GM23338 (cell line): ENCODE data around the gene ZNF516. TPM values are rescaled to one million over a fixed set of nuclear protein-coding genes. Genes with fewer than 3 reads are reported as not detected.

Experiments
- ATAC-seq: fragments of 200-7000 bp; cut with Tn5 transposase; 3 replicates; pipeline ENCODE4 v1.9.1; 2020
- DNase-seq: peaks from one replicate; pipeline ENCODE4 v3.0.0-alpha.2; 2015; ENCODE audit warnings: low spot score
- H2AFZ ChIP-seq: fragments of 200-600 bp; sonication (generic); 2 replicates; pipeline ENCODE4 v1.8.0; 2016; ENCODE audit warnings: antibody characterized with exemption, mild to moderate bottlenecking, moderate library complexity
- H3F3A ChIP-seq: fragments of 200-600 bp; sonication (generic); replicated peaks from 2 replicates; pipeline ENCODE4 v1.8.0; 2017; ENCODE audit warnings: antibody characterized with exemption, mixed run types, low read depth
- H3K27ac ChIP-seq: fragments of 200-600 bp; sonication (generic); 2 replicates; pipeline ENCODE4 v1.6.1; 2016; ENCODE audit warnings: low read depth
- H3K27me3 ChIP-seq: fragments of 200-600 bp; sonication (generic); 2 replicates; pipeline ENCODE4 v1.8.0; 2016; ENCODE audit warnings: mild to moderate bottlenecking, mixed run types, moderate library complexity; ENCODE audit not compliant: insufficient read depth
- H3K36me3 ChIP-seq: fragments of 200-600 bp; sonication (generic); 2 replicates; pipeline ENCODE4 v1.8.0; 2016; ENCODE audit warnings: mild to moderate bottlenecking; ENCODE audit not compliant: insufficient read depth
- H3K4me1 ChIP-seq: fragments of 200-600 bp; sonication (generic); 2 replicates; pipeline ENCODE4 v1.8.0; 2016; ENCODE audit warnings: mild to moderate bottlenecking, moderate library complexity; ENCODE audit not compliant: insufficient read depth
- H3K4me2 ChIP-seq: fragments of 200-600 bp; sonication (generic); 2 replicates; pipeline ENCODE4 v1.7.1; 2017; ENCODE audit warnings: mixed run types
- H3K4me3 ChIP-seq: fragments of 200-600 bp; sonication (generic); 2 replicates; pipeline ENCODE4 v1.6.1; 2016; ENCODE audit warnings: mixed run types
- H3K79me2 ChIP-seq: fragments of 200-600 bp; sonication (generic); replicated peaks from 2 replicates; pipeline ENCODE4 v1.8.0; 2017; ENCODE audit warnings: mild to moderate bottlenecking; ENCODE audit not compliant: insufficient read depth
- H3K9me2 ChIP-seq: fragments of 200-600 bp; sonication (generic); 2 replicates; pipeline ENCODE4 v1.8.0; 2017; ENCODE audit not compliant: insufficient read depth
- H4K20me1 ChIP-seq: fragments of 200-600 bp; sonication (generic); replicated peaks from 2 replicates; pipeline ENCODE4 v1.8.0; 2017; ENCODE audit warnings: mild to moderate bottlenecking; ENCODE audit not compliant: insufficient read depth
- H3K27ac Mint-ChIP-seq: 2 replicates; pipeline ENCODE4 v1.8.0; 2020; ENCODE audit warnings: inconsistent platforms, mild to moderate bottlenecking, moderate library complexity, mixed read lengths
- H3K27me3 Mint-ChIP-seq: 3 replicates; pipeline ENCODE4 v1.8.0; 2022; ENCODE audit warnings: low read depth, mild to moderate bottlenecking, moderate library complexity, mixed read lengths, inconsistent platforms; ENCODE audit not compliant: insufficient read depth, poor library complexity
- H3K36me3 Mint-ChIP-seq: 3 replicates; pipeline ENCODE4 v1.8.0; 2021; ENCODE audit warnings: low read depth, mild to moderate bottlenecking, inconsistent platforms, moderate library complexity, mixed read lengths
- H3K4me1 Mint-ChIP-seq: 3 replicates; pipeline ENCODE4 v1.8.0; 2020; ENCODE audit warnings: mild to moderate bottlenecking, inconsistent platforms, mixed read lengths
- H3K4me3 Mint-ChIP-seq: 3 replicates; pipeline ENCODE4 v1.8.0; 2021; ENCODE audit warnings: moderate library complexity, mild to moderate bottlenecking, inconsistent platforms, mixed read lengths
- H3K9me3 Mint-ChIP-seq: 3 replicates; pipeline ENCODE4 v1.8.0; 2020; ENCODE audit warnings: moderate library complexity, mild to moderate bottlenecking, inconsistent platforms, mixed read lengths
- CREB1 ChIP-seq: fragments of 250-450 bp; sonication (Bioruptor Pico); IDR thresholded peaks from 2 replicates; pipeline ENCODE4 v1.5.0; 2020; ENCODE audit warnings: low read depth, mild to moderate bottlenecking, moderate library complexity
- CTCF ChIP-seq, 2 experiments: fragments of 200-600 bp in 1 of 2; sonication (generic) in 1 of 2; conservative IDR thresholded peaks; 2 replicates each; pipeline versions ENCODE4 v1.5.1 to v1.6.1; 2016 to 2017; ENCODE audit warnings: antibody characterized with exemption in 2 of 2, low read depth in 2 of 2, mild to moderate bottlenecking in 2 of 2, moderate library complexity in 1 of 2
- ETS1 ChIP-seq: IDR thresholded peaks from 2 replicates; pipeline ENCODE4 v1.6.1; 2016; ENCODE audit warnings: antibody characterized with exemption
- EZH2 ChIP-seq: fragments of 200-600 bp; sonication (generic); IDR thresholded peaks from one replicate; pipeline ENCODE4 v1.8.0; 2017; ENCODE audit warnings: antibody characterized with exemption, mild to moderate bottlenecking, low read depth; ENCODE audit not compliant: unreplicated experiment
- EZH2phosphoT487 ChIP-seq: fragments of 200-600 bp; sonication (generic); IDR thresholded peaks from one replicate; pipeline ENCODE4 v1.8.1; 2018; ENCODE audit warnings: antibody characterized with exemption; ENCODE audit not compliant: unreplicated experiment
- JUNB ChIP-seq: IDR thresholded peaks from one replicate; pipeline ENCODE4 v1.6.1; 2016; ENCODE audit warnings: antibody characterized with exemption; ENCODE audit not compliant: unreplicated experiment
- NANOG ChIP-seq: IDR thresholded peaks from 2 replicates; pipeline ENCODE4 v1.6.1; 2016; ENCODE audit warnings: antibody characterized with exemption, borderline replicate concordance
- POLR2AphosphoS5 ChIP-seq: IDR thresholded peaks from 2 replicates; pipeline ENCODE4 v1.6.1; 2016; ENCODE audit warnings: antibody characterized with exemption, low read depth
- REST ChIP-seq: IDR thresholded peaks from one replicate; pipeline ENCODE4 v1.6.1; 2018; ENCODE audit warnings: antibody characterized with exemption; ENCODE audit not compliant: unreplicated experiment
- STAT1 ChIP-seq: IDR thresholded peaks from one replicate; pipeline ENCODE4 v1.6.1; 2016; ENCODE audit warnings: antibody characterized with exemption; ENCODE audit not compliant: unreplicated experiment
- ZNF114 ChIP-seq: fragments of 250-450 bp; sonication (Bioruptor Pico); IDR thresholded peaks from 2 replicates; pipeline ENCODE4 v1.5.0; 2020; ENCODE audit warnings: mild to moderate bottlenecking, moderate library complexity
- ZNF331 ChIP-seq: fragments of 250-450 bp; sonication (Bioruptor Pico); IDR thresholded peaks from 2 replicates; pipeline ENCODE4 v1.5.0; 2020; ENCODE audit warnings: low read depth, mild to moderate bottlenecking, moderate library complexity
- ZNF462 ChIP-seq: fragments of 250-450 bp; sonication (Bioruptor Pico); IDR thresholded peaks from 2 replicates; pipeline ENCODE4 v1.5.0; 2020; ENCODE audit warnings: mild to moderate bottlenecking, moderate library complexity
- polyA plus RNA-seq: library from polyadenylated mRNA; unstranded; fragments of >200 nt; fragmentation: Nextera tagmentation; extraction: Ambion mirVana; gene quantifications from 2 replicates; pipeline ENCODE4 v1.2.1, GENCODE V29; 2016
- total RNA-seq: library from RNA; depleted of rRNA; stranded (reverse); fragments of >200 nt; shearing (Covaris generic); gene quantifications from 2 replicates; pipeline ENCODE4 v1.2.3, GENCODE V29; 2014

The ZNF516 gene
- total and polyA plus RNA-seq, 2 experiments from 2014 or later: 11.9 to 24.2 TPM

GRCh38 chr18:76506395-76506794, 11.4 kb upstream of the ZNF516 start:
- DNase-seq (no peak), ATAC-seq (no peak)
- no peaks in the 10 kb centered on the region for H3K79me2 ChIP-seq
- Mint-ChIP-seq H3K36me3 (no peaks in the 10 kb centered on the region), H3K9me3 (no peaks in the 10 kb centered on the region; the same call in 2 of the 3 replicates), H3K27ac (no peak overlapping the region), H3K4me1 (peaks cover 14% of the 10 kb centered on the region), H3K4me3 (no peak overlapping the region), H3K27me3 (peaks cover 13% of the 10 kb centered on the region)
- no peak overlapping the region for H3K4me3 ChIP-seq
- no peaks in the 10 kb centered on the region for H3K27me3 ChIP-seq
- no peaks in the 10 kb centered on the region for H4K20me1 ChIP-seq
- no peaks in the 10 kb centered on the region for H3F3A ChIP-seq
- no peak overlapping the region for H2AFZ ChIP-seq
- H3K4me1 ChIP-seq: peaks cover 12% of the 10 kb centered on the region
- no peak overlapping the region for H3K27ac ChIP-seq
- no peaks in the 10 kb centered on the region for H3K36me3 ChIP-seq
- TF ChIP-seq STAT1: no peak
- TF ChIP-seq CTCF (conservative IDR thresholded peaks at IDR 0.05; ENCODE audit: low read depth in 2 of 2): no peak
- no peak for TF ChIP-seq ZNF331 (CRISPR knock-in tag)
- TF ChIP-seq JUNB: no peak
- no peak for TF ChIP-seq CREB1 (CRISPR knock-in tag)
- TF ChIP-seq ETS1: no peak
- TF ChIP-seq REST: no peak
- TF ChIP-seq NANOG: no peak
- TF ChIP-seq ZNF462 (CRISPR knock-in tag): no peak
- no peak for TF ChIP-seq EZH2
- TF ChIP-seq ZNF114: no peak
- TF ChIP-seq EZH2phosphoT487: no peak
- TF ChIP-seq POLR2AphosphoS5: no peak
- H3K9me2 ChIP-seq: no peaks in the 10 kb centered on the region
- H3K4me2 ChIP-seq: no peak overlapping the region
